HG03520 (cell line): ENCODE measurements around the gene IL1R1.

ENCODE experiments used
- ATAC-seq: cut with Tn5 transposase; IDR thresholded peaks from one replicate; pipeline ENCODE4 v1.9.1; 2021; ENCODE audit warnings: mild to moderate bottlenecking, moderate library complexity; ENCODE audit not compliant: unreplicated experiment

Gene IL1R1

DNA sequence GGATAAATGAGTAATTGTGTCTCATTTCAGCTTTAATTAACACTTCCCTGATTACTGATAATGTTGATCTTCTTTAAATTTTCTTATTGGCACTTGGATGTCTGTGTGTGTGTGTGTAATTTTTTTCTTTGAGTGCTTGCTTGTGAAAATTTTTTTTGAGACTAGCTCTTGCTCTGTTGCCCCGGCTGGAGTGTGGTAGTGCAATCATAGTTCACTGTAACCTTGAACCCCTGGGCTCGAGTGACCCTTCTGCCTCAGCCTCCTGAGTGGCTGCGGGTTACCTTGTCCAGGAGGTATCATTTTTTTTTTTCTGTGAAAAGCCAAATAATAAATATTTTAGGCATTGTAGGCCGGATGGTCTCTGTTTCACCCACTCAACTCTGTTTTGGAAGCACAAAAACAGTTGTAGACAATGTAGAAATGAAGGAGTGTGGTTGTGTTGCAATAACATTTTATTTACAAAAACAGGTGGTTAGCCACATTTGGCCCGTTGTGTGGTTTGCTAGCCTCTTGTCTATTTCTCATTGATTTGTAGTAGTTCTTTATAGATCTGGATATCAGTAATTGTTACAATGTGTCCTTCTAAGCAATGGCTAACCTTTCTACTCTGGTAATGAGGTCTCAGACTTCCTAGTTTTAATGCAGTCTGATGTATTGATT lies 52.2 kb downstream of the IL1R1 start:
- no peak for ATAC-seq

DNA sequence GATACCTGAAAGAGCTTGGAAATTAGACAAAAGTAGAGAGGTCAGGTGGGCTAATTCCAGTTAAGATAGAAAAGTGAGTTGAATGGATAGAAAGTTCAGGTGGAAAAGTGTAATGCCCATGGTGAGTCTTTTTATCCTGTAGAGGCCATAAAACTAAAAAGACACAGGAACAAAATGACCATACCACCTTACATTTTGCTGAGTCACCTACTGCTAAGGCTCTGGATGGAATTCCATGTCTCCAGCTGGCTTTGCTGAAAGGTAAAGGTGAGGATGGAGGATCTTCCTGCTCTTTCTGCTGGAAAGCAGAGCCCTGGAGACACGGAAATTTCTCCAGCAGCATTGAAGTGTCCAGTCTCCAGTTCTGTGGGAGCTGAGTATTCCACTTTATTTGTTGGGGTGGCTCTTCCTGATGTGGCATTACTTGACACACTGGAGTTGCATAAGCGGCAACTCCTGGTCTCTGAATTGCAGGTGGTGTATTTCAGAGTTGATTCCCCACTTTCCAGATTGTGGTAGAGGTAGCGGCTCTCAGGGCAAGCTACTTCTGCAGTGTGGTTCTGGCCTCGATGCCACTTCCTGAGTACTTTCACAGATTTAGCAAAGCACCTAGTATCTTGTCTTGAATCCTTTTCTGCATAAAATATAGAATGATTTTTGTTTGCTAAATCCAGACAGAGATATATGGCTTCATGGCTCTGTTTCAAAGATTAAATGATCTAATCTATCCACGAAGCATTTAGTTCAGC lies 55.0 kb downstream of the IL1R1 start:
- ATAC-seq: no peak

DNA sequence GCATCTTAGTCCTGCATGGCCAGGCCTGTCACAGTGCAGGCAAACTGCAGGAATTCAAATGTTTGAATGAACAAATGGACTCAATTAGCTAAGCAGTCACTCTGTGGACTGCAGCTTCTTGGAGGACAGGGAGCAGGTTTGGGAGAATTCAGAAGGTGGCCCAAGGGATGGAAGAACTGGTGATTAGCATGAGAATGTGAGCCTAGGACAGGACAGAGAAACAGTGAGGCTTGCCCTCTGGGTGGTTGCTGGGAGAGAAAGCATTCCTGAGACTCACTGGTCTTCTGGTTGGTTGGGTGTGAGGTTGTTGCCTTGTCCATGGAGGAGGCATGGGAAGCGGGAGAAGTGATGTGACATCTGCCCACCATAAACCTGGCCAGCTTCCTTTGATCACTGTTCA lies 58.0 kb downstream of the IL1R1 start:
- no peak for ATAC-seq

DNA sequence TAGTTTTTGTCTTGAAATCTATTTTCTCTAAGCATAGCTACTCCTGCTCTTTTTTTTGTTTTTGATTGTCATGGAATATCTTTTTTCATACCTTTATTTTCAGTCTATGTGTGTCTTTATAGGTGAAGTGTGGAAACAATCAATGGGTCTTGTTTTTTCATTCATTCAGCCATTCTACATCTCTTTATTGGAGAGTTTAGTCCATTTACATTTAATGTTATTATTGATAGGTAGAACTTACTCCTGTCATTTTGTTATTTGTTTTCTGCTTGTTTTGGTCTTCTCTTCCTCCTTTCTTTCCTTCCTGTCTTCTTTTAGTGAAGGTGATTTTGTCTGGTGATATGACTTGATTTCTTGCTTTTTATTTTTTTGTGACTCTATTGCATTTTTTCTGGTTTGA lies 62.1 kb downstream of the IL1R1 start:
- ATAC-seq: no peak

DNA sequence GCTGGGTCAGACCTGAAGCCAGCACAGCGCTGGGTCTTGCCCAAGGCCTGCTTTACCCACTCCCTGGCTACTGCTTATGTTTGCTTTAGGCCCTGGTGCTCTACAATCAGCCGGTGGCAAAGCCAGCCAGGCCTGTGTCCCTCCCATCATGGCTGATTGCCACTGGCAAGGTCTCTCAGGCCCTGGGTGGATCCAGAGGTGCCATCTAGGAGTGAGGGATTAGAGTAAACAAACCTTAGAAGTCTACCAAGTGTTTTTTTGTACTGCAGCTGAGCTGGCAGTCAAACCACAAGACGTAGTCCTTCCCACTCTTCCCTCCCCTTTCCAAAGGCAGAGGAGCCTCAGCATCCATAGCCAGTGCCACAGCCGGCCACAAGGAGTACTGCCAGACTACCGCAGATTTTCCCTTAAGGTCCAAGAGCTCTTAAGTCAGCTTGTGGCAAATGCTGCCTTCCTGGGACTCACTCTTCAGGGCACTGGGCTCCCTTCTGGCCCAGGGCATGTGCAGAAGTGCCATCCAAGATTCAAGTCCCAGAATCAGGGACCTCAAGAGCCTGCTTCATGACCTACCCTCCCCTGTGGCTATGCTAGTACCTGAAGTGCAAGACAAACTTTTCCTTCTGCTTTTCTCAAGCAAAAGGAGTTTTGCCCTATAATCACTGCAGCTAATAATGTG lies 64.3 kb downstream of the IL1R1 start:
- ATAC-seq: no peak

DNA sequence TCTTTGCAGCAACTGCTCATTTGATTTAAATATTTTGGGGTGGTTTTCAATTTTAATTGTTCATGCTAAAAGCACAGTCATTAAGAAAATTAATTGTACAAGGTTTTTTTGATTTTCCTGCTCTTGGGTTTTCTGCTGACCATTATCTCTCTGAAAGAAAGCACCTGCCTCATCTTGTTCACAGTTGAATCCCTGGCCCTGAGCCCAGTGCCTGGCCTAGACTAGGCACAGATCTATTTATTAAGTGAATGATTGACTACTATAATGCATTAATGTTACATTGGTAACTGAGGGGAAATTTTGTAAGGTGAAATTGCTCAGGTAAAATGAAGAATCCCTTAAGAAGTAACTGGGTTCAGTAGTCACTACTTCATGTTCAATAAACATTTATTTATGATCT lies 66.2 kb downstream of the IL1R1 start:
- ATAC-seq: no peak

GRCh38 chr2:102209474-102209873 lies 66.9 kb downstream of the IL1R1 start:
- no peak for ATAC-seq

GRCh38 chr2:102217032-102217431 lies 74.5 kb downstream of the IL1R1 start:
- ATAC-seq: no peak

DNA sequence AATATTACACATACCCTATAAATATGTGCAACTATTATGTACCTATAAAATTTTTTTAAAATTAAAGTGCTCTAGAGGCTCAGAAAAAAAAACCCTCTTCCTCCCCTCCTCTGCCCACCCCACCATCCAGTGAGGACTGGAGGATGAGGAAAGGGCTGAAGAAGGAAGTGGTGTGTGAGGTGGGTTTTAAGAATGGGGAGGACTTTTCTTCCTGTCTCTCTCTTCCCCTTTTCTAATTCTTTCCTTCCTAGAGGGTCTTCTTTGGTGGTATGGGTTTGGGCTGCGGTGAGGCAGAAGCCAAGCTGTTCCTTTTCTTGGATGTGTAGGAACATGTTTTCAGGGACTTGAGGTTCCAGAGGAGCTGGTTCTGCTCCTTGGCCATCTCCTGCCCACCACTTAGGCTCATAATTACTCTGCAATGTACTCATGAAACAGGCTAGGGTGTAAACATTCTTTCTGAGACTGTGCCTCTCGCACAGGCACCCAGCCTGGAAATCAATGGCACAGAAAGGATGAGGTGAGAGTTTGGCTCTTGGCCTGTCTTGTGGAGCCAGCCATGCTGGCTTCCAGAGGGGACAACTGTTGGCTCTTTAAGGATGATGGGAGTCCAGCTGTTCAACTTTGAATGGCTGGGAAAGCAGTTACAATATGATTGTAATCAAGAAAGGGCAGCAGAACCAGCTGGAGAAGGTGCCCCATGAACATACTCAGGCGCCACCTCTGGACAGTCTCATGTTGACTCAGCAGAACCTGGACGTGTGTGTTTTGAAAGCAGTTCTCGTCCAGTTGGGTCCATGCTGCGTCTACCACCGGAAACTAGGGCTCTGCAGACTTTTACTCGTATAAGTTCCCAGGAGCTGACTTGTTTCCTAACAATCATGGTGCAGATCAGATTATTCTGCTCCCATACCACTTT lies 82.5 kb downstream of the IL1R1 start:
- ATAC-seq: no peak

GRCh38 chr2:102226171-102226570 lies 83.6 kb downstream of the IL1R1 start:
- ATAC-seq: no peak

DNA sequence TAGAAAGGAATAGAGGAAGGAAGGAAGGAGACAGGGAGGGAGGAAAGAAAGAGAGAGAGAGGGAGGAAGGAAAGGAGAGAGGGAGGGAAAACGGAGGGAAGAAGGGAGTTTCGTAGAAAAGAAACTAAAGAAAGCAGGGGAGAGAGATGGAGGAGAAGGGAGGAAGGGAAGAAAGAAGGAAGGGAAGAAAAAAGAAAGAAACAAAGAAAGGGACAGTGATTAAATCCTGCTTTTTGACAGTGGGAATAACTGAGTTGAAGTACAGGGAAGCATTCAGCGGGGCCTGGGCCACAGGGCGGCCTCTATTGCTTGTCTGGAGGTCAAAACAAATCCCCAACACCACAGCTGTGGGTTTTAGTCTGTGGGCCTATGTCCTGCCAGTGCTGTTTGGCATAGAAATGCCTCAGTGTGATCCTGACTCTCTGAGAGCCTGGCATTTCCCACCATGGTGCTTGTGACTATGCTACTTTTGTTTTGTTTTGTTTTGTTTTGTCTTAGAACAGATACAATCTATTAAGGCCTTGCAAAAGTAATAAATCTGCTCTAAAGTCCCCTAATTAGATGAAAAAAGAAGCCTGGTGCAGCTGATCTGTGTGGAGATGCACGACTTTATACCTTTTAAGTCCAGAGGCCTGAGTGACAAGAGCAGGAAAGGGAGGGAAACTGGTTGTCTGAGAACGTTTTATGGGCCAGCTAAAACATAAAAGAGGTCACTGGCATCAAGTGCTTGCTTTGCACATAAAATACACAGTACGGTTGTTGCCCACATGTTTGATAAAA lies 84.3 kb downstream of the IL1R1 start:
- ATAC-seq: no peak

DNA sequence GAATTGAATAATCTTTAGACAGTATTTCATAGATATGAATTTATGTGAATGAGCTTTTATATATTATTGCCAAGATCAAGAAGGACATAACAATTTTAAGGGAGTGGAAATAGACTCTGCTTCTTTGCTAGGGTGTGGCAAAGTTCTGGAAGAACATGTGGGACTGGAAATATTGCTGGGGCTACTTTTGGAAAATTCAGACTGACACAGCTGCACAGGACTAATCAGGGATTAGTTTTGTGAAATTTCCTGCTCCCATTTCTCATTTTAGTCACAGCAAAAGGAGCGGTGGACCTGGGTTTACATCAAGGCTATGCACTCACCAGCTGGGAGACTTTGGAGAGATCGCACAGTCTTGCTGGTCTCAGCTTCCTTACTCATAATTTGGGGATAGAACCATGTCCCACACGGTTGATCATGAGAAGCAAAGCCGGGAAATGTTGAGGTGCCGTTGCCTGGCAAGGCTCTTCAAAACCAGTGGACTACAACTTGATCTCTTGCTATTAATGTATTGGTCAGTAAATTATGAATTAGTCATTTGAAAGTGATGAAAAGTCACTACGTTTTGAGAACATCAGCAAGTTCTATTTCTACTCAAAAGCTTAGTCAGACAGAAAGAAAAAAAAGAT lies 86.7 kb downstream of the IL1R1 start:
- no peak for ATAC-seq
